Natural killer cell (primary cell): Measurements from ENCODE around the gene EEA1. TPM values are rescaled to one million over a fixed set of nuclear protein-coding genes. Genes with fewer than 3 reads are reported as not detected.
"Not testable (repeated sequence)": the region's sequence is repeated elsewhere in the genome, so short reads cannot be mapped to it uniquely, and the experiment has no call there.

ENCODE experiments used
- ATAC-seq, 3 donors: fragments of 150-1000 bp in 2 of 3; fragments of 200-7000 bp in 1 of 3; cut with Tn5 transposase; 1 replicate in 1 of 3; 2 replicates in 2 of 3; pipeline ENCODE4 v1.10.0; 2021; ENCODE audit warnings: mild to moderate bottlenecking in 2 of 3, moderate library complexity in 2 of 3
- DNase-seq, 2 donors: peaks; one replicate each; pipeline versions ENCODE4 v3.0.0 to v3.0.0-alpha.2; 2013 to 2021; ENCODE audit warnings: mixed read lengths in 1 of 2
- H3K27ac ChIP-seq: one replicate; pipeline ENCODE4 v1.5.1; 2013; ENCODE audit warnings: mild to moderate bottlenecking, low read length
- H3K27me3 ChIP-seq: one replicate; pipeline ENCODE4 v1.6.1; 2013; ENCODE audit warnings: low read length; ENCODE audit not compliant: control insufficient read depth, insufficient read depth
- H3K36me3 ChIP-seq: one replicate; pipeline ENCODE4 v1.6.1; 2013; ENCODE audit warnings: low read length; ENCODE audit not compliant: control insufficient read depth, insufficient read depth
- H3K4me1 ChIP-seq: one replicate; pipeline ENCODE4 v1.6.1; 2013; ENCODE audit warnings: low read length; ENCODE audit not compliant: control insufficient read depth, insufficient read depth
- H3K4me3 ChIP-seq: one replicate; pipeline ENCODE4 v1.5.1; 2013; ENCODE audit warnings: low read length
- H3K9me3 ChIP-seq: one replicate; pipeline ENCODE4 v1.6.1; 2013; ENCODE audit warnings: low read length; ENCODE audit not compliant: control insufficient read depth, insufficient read depth
- H3K27ac Mint-ChIP-seq, 2 donors: one replicate each; pipeline ENCODE4 v1.8.0; 2022; ENCODE audit warnings: mild to moderate bottlenecking in 2 of 2, mixed read lengths in 2 of 2, moderate library complexity in 1 of 2
- H3K27me3 Mint-ChIP-seq, 2 donors: one replicate each; pipeline ENCODE4 v1.8.0; 2022; ENCODE audit warnings: low read depth in 2 of 2, mixed read lengths in 2 of 2
- H3K36me3 Mint-ChIP-seq: one replicate; pipeline ENCODE4 v1.8.0; 2022; ENCODE audit warnings: mixed read lengths
- H3K4me1 Mint-ChIP-seq, 2 donors: one replicate each; pipeline ENCODE4 v1.8.0; 2022; ENCODE audit warnings: mixed read lengths in 2 of 2
- H3K4me3 Mint-ChIP-seq: one replicate; pipeline ENCODE4 v1.8.0; 2022; ENCODE audit warnings: mild to moderate bottlenecking, moderate library complexity, mixed read lengths
- H3K9me3 Mint-ChIP-seq, 2 donors: one replicate each; pipeline ENCODE4 v1.8.0; 2022; ENCODE audit warnings: mixed read lengths in 2 of 2
- WGBS: methylation state at CpG from one replicate; pipeline ENCODE4 v1.1.7; 2013; ENCODE audit warnings: missing lambda C conversion rate; ENCODE audit not compliant: insufficient coverage; 5-methylcytosine and 5-hydroxymethylcytosine counted together
- intact Hi-C: fragments of 100-400 bp; cut with micrococcal nuclease; formaldehyde crosslinking; loops from one replicate; pipeline ENCODE4 v1.14.2; 2022
- total RNA-seq, 4 donors: library from RNA; stranded (reverse); fragments of 120-200 nt in 1 of 4; gene quantifications; one replicate each; pipeline versions ENCODE4 v1.2.3 to v1.2.4, GENCODE V29; 2013 to 2022
- TF ChIP-seq, protein P1 (sequence below): fragments of 200-600 bp; IDR thresholded peaks from one replicate; pipeline ENCODE4 v1.8.0; 2022; ENCODE audit warnings: antibody characterized with exemption

EEA1 gene
- total RNA-seq, 3 donors from 2014 or later (not counting 1 experiment from before 2014, with no cell fraction given), result 15.0 to 20.0 (median 15.0) TPM

DNA sequence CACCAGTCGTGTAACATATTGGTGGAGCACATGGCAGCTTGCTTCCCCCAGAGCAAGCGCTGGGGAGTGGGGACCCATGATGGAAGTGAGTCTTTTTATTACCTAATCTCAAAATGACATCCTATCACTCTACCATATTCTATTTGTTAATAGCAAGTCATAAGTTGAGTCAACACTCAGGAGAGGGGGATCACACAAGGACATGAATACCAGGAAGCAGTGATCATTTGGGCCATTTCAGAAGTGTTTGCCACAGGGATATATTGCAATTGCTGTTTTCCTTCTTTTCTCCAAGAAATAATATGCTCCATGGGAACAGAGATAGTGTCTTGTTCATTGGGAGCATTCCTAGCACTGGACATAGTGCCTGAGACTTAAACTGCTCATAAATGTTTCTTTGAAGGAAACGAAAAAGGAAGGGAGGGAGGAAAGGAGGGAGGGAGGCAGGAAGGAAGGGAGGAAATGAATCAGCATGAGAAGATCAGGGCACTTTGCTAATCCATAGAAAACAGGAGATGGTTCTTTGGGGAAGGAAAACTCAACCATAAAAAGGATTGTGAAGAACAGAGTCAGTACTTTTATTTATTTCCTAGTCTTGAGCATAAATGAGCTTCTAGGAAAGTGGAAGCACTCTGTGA lies 39.2 kb upstream of the EEA1 start:
- H3K4me3 Mint-ChIP-seq, result no peak overlapping the region
- intact Hi-C loops, result no loop called here
- H3K4me1 Mint-ChIP-seq, result no peaks in the 10 kb centered on the region
- H3K4me3 ChIP-seq, result no peak overlapping the region
- no peak overlapping the region for H3K27ac ChIP-seq
- no peaks in the 10 kb centered on the region for H3K4me1 ChIP-seq
- no peaks in the 10 kb centered on the region for H3K36me3 Mint-ChIP-seq
- ATAC-seq (no peak), DNase-seq (no peak)
- no peaks in the 10 kb centered on the region for H3K9me3 Mint-ChIP-seq
- no peaks in the 10 kb centered on the region for H3K27me3 ChIP-seq
- WGBS, result 67% methylated on average over 2 of the region's 3 CpGs
- H3K9me3 ChIP-seq, result no peaks in the 10 kb centered on the region
- no peaks in the 10 kb centered on the region for H3K36me3 ChIP-seq
- peaks cover 0 to 15% of the 10 kb centered on the region in 2 donors for H3K27me3 Mint-ChIP-seq
- TF ChIP-seq, protein P1, sequence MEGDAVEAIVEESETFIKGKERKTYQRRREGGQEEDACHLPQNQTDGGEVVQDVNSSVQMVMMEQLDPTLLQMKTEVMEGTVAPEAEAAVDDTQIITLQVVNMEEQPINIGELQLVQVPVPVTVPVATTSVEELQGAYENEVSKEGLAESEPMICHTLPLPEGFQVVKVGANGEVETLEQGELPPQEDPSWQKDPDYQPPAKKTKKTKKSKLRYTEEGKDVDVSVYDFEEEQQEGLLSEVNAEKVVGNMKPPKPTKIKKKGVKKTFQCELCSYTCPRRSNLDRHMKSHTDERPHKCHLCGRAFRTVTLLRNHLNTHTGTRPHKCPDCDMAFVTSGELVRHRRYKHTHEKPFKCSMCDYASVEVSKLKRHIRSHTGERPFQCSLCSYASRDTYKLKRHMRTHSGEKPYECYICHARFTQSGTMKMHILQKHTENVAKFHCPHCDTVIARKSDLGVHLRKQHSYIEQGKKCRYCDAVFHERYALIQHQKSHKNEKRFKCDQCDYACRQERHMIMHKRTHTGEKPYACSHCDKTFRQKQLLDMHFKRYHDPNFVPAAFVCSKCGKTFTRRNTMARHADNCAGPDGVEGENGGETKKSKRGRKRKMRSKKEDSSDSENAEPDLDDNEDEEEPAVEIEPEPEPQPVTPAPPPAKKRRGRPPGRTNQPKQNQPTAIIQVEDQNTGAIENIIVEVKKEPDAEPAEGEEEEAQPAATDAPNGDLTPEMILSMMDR, result no peak
- no peak overlapping the region for H3K27ac Mint-ChIP-seq

DNA sequence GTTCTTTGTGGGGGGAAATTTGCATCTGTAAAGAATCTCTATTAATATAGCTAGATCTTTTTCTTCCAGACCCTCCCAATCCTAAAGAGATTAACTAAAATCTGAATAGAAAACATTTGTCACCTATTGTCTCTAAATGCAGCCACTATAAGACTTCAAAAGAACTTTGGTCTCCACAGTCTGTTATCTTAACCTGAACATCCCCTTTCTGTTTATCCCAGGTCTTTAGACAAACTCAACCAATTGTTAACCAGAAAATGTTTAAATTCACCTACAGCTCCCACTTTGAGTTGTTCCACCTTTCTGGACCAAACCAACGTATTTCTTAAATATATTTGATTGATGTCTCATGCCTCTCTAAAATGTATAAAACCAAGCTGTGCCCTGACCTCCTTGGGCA lies 35.3 kb upstream of the EEA1 start:
- H3K4me3 Mint-ChIP-seq, H3K36me3 ChIP-seq, intact Hi-C loops, ATAC-seq, H3K4me3 ChIP-seq, DNase-seq, H3K4me1 ChIP-seq, H3K9me3 ChIP-seq, H3K27me3 ChIP-seq, H3K27ac Mint-ChIP-seq, H3K27ac ChIP-seq, H3K36me3 Mint-ChIP-seq, H3K4me1 Mint-ChIP-seq, H3K9me3 Mint-ChIP-seq: not testable (repeated sequence)
- 64% methylated on average over 1 of the region's 1 CpG for WGBS
- peaks cover 0 to 15% of the 10 kb centered on the region in 2 donors for H3K27me3 Mint-ChIP-seq

DNA sequence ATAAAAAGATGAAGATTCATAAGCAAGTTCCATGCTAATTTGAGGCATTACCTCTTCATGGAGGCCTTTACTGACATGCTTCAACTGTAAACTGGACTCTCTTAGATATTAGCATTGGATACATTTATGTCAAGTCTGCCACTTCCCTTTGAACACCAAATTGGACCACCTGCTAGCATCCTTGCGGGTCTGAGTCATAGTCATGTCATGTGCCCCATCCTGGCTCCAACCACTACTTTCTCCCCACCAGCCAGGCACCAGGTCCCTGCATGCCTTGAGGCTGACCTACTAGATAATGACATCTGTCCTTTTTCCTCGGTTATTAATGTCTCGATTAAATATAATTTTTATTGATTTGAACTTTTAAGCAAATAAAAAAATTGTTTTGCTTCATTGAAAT lies 32.9 kb upstream of the EEA1 start:
- no peak for DNase-seq
- 95% methylated on average over 3 of the region's 3 CpGs for WGBS
- H3K27me3 ChIP-seq, result no peaks in the 10 kb centered on the region
- H3K9me3 ChIP-seq, result no peaks in the 10 kb centered on the region
- no peaks in the 10 kb centered on the region for H3K36me3 Mint-ChIP-seq
- no peak overlapping the region for H3K4me3 ChIP-seq
- ATAC-seq, result no peak
- H3K4me1 Mint-ChIP-seq, result no peaks in the 10 kb centered on the region
- intact Hi-C loops, result no loop called here
- no peaks in the 10 kb centered on the region for H3K4me1 ChIP-seq
- H3K27ac ChIP-seq, result no peak overlapping the region
- H3K27me3 Mint-ChIP-seq, result peaks cover 0 to 15% of the 10 kb centered on the region in 2 donors
- H3K27ac Mint-ChIP-seq, result no peak overlapping the region
- no peak overlapping the region for H3K4me3 Mint-ChIP-seq
- TF ChIP-seq, protein P1, result no peak
- no peaks in the 10 kb centered on the region for H3K36me3 ChIP-seq
- no peaks in the 10 kb centered on the region for H3K9me3 Mint-ChIP-seq

DNA sequence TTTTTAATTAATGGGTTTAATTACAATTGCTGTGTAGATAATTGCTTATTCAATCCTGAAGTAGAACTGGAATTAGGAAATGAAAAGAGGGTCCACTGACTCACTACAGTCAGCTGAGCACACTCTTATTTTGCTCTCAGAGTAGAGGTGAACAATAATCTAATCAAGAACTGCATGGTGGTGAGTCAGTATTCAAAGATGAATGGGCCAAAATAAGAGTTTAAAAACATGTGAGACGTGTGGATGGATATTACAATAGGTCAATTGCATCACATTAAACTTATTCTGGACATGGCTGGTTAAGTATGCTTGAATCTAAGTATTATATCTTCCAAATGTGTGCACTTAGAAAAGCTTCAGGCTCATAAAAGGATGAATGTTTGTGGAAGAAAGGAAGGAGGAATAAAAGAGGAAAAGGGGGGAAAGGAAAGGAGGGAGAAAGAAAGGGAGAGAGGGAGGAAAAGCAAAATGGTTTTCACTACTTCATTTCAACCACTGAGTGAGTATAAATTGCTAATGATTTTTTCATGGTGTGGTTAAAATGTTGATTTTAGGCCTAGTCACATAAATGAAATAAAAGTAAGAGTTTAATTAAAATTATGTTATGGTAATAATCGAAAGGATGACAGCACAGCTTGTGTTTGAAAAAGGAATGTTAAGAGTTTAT lies 27.0 kb upstream of the EEA1 start:
- no peaks in the 10 kb centered on the region for H3K36me3 ChIP-seq
- 86% methylated on average over 1 of the region's 2 CpGs for WGBS

More for the DNA sequence above, 27.0 kb upstream of the EEA1 start:
- TF ChIP-seq, protein P1, result no peak
- no peak overlapping the region for H3K27ac ChIP-seq
- DNase-seq, result no peak
- no peak overlapping the region for H3K4me3 Mint-ChIP-seq
- intact Hi-C loops, result no loop called here
- no peaks in the 10 kb centered on the region for H3K9me3 ChIP-seq
- no peaks in the 10 kb centered on the region for H3K4me1 ChIP-seq
- no peak for ATAC-seq
- no peaks in the 10 kb centered on the region for H3K9me3 Mint-ChIP-seq
- no peaks in the 10 kb centered on the region for H3K27me3 Mint-ChIP-seq
- no peaks in the 10 kb centered on the region for H3K27me3 ChIP-seq
- no peak overlapping the region for H3K27ac Mint-ChIP-seq
- no peak overlapping the region for H3K4me3 ChIP-seq
- no peaks in the 10 kb centered on the region for H3K4me1 Mint-ChIP-seq
- no peaks in the 10 kb centered on the region for H3K36me3 Mint-ChIP-seq
